Nephron progenitor cell (in vitro differentiated cells): ENCODE data around the gene GAMT.
"Not testable (repeated sequence)": the region's sequence is repeated elsewhere in the genome, so short reads cannot be mapped to it uniquely, and the experiment has no call there.

Experiments used
- DNase-seq: peaks from one replicate; pipeline ENCODE4 v3.0.0; 2021
- H3K27ac Mint-ChIP-seq: 2 replicates; pipeline ENCODE4 v1.8.0; 2021; ENCODE audit warnings: mild to moderate bottlenecking, moderate library complexity, mixed read lengths
- H3K27me3 Mint-ChIP-seq: 2 replicates; pipeline ENCODE4 v1.8.0; 2021; ENCODE audit warnings: mild to moderate bottlenecking, low read depth, mixed read lengths; ENCODE audit not compliant: poor library complexity
- H3K36me3 Mint-ChIP-seq: 2 replicates; pipeline ENCODE4 v1.8.0; 2021; ENCODE audit warnings: low read depth, mixed read lengths
- H3K4me1 Mint-ChIP-seq: 2 replicates; pipeline ENCODE4 v1.8.0; 2021; ENCODE audit warnings: mixed read lengths
- H3K4me3 Mint-ChIP-seq: 2 replicates; pipeline ENCODE4 v1.8.0; 2021; ENCODE audit warnings: mild to moderate bottlenecking, moderate library complexity, mixed read lengths
- H3K9me3 Mint-ChIP-seq: 2 replicates; pipeline ENCODE4 v1.8.0; 2021; ENCODE audit warnings: mild to moderate bottlenecking, moderate library complexity, mixed read lengths
- TF ChIP-seq, protein P1 (sequence below): fragments of 200-600 bp; sonication (generic); IDR thresholded peaks from 2 replicates; pipeline ENCODE4 v1.5.0; 2021; ENCODE audit warnings: antibody characterized with exemption

The GAMT gene

DNA sequence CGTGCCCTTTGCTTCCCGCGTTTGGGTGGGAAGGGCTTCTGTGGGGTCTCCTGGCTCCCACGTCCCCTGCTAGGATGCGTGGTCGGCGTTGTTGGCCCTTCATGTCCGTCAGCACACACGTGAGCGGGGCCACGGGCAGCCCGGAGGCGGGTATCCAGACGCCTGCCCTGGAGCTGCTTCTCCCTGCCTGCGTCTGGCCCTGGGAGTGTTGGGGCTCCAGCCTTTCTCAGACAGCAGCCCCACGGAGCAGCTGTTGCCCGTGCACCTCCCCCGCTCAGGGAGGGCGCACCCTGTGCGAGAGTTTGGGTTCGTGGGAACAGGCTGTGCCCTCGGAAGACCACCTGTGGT, 20.6 kb upstream of the GAMT start:
- H3K27me3 Mint-ChIP-seq = no peaks in the 10 kb centered on the region
- H3K36me3 Mint-ChIP-seq = peaks cover 35% of the 10 kb centered on the region
- H3K4me1 Mint-ChIP-seq = peaks cover 85% of the 10 kb centered on the region
- H3K9me3 Mint-ChIP-seq = no peaks in the 10 kb centered on the region
- H3K27ac Mint-ChIP-seq = peak overlapping the region; percentile 97
- peak overlapping the region; percentile 60 for H3K4me3 Mint-ChIP-seq
- TF ChIP-seq, protein P1, sequence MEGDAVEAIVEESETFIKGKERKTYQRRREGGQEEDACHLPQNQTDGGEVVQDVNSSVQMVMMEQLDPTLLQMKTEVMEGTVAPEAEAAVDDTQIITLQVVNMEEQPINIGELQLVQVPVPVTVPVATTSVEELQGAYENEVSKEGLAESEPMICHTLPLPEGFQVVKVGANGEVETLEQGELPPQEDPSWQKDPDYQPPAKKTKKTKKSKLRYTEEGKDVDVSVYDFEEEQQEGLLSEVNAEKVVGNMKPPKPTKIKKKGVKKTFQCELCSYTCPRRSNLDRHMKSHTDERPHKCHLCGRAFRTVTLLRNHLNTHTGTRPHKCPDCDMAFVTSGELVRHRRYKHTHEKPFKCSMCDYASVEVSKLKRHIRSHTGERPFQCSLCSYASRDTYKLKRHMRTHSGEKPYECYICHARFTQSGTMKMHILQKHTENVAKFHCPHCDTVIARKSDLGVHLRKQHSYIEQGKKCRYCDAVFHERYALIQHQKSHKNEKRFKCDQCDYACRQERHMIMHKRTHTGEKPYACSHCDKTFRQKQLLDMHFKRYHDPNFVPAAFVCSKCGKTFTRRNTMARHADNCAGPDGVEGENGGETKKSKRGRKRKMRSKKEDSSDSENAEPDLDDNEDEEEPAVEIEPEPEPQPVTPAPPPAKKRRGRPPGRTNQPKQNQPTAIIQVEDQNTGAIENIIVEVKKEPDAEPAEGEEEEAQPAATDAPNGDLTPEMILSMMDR = no peak
- no peak for DNase-seq

DNA sequence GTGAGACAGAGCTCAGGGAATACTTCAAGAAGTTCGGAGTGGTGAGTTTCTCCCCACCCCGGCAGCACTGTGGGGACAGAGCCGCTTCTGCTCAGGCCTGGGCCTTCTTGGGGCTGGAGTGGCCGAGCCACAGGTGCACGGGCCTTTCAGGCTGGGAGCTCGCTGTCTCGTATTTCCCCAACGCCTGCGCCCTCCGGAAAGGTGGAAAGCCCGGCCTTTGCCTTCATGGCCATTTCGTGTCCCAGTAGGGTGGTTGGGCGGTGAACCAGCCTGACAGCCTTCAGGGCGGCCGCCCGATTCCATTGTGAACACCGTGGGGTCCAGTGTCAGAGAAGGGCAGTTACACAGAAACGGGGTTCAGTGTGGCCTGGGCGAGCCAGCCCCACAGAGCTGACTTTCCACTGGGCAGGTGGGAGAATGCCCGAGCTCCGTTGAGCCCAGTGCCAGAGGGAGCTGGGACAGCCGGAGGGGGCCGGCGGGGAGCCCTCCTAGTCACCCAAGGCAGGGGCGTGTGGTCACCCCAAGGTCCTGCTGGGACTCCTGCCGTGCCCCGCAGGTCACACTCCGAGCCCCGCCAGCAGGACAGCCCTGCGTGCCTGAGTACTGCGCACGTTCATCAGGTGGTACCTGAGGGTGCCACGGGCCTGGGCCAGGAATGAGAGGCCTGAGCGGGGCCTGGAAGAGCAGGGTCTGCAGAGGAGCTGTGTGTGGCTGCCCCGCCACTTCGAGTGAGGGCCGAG, 20.0 kb upstream of the GAMT start:
- Mint-ChIP-seq H3K9me3 (no peaks in the 10 kb centered on the region), H3K27ac (peak overlapping the region; percentile 94), H3K4me1 (peaks cover 85% of the 10 kb centered on the region), H3K27me3 (no peaks in the 10 kb centered on the region), H3K36me3 (peaks cover 35% of the 10 kb centered on the region), H3K4me3 (peak overlapping the region; percentile 54)
- TF ChIP-seq, protein P1 = no peak
- no peak for DNase-seq

DNA sequence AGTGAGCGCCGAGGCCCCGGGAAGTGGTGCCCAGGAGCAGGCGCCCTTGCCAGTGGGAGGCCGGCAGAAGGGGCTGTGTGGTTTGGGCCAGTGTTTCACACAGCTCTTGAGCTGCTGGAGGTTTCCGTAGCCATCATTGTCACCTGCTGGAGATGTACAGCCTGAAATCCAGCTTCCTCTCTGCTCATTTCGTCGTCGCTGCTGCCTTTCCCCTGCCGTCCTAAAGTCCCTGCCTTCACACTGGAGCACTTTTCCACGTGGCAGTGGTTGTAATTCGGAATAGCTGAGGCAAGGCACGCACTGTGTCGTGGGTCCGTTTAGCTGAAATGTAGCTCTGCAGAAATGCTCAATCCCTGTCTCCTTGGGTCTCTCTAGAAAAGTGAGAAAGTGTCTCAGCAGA, 19.2 kb upstream of the GAMT start:
- no peak for DNase-seq
- H3K36me3 Mint-ChIP-seq = peaks cover 31% of the 10 kb centered on the region
- peak overlapping the region; percentile 94 for H3K27ac Mint-ChIP-seq
- peaks cover 85% of the 10 kb centered on the region for H3K4me1 Mint-ChIP-seq
- H3K27me3 Mint-ChIP-seq = no peaks in the 10 kb centered on the region
- no peaks in the 10 kb centered on the region for H3K9me3 Mint-ChIP-seq
- H3K4me3 Mint-ChIP-seq = peak overlapping the region; percentile 54
- TF ChIP-seq, protein P1 = no peak

DNA sequence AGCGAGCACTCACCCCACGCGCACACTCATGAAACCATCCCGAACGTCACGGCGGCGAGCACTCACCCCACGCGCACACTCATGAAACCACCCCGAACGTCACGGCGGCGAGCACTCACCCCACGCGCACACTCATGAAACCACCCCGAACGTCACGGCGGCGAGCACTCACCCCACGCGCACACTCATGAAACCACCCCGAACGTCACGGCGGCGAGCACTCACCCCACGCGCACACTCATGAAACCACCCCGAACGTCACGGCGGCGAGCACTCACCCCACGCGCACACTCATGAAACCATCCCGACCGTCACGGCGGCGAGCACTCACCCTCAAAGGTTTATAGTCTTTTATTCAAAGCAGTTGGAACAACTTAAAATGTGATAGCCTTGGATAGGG, 18.7 kb upstream of the GAMT start:
- H3K27me3 Mint-ChIP-seq, H3K27ac Mint-ChIP-seq, H3K4me3 Mint-ChIP-seq, H3K9me3 Mint-ChIP-seq, DNase-seq: not testable (repeated sequence)
- H3K36me3 Mint-ChIP-seq = peaks cover 31% of the 10 kb centered on the region
- H3K4me1 Mint-ChIP-seq = peaks cover 85% of the 10 kb centered on the region

DNA sequence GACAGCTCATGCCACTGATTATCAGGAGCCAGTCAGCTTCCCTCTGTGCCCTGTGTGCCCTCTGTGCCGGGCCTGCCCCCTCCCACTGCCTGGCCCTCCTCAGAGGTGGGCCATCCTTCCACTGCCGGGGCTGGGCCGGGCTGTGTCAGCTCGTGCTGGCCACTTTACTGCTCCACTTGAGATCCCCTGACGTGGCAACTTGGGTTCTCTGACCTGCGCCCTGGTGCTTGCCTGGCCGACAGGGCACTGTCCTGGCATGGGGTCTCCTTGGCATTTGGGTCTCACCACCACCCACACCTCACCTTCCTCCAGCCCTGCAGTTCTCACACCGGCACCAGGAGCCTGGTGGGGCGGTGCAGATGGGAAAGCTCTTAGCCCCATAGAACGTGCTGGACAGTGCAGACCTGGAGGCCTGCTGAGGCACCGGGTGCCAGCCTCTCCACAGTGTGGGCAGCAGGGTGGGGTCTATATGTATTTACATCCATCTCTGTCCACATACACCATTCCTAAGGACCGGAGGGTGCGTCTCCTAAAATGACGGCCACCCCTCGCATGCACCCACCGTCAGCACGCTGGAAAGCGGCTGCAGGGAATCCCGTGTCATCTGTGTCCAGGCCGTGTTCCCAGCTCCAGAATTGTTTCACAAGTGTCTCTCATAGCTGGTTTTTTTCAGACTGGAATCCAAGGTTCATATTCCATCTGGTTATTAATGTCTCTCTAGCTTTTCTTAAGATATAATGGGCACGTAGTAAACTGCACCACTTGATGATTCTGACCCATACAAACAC, 17.8 kb upstream of the GAMT start:
- Mint-ChIP-seq H3K27me3 (no peaks in the 10 kb centered on the region), H3K27ac (peak overlapping the region; percentile 23), H3K9me3 (no peaks in the 10 kb centered on the region), H3K4me3 (no peak overlapping the region), H3K36me3 (peaks cover 31% of the 10 kb centered on the region), H3K4me1 (peaks cover 79% of the 10 kb centered on the region)
- no peak for DNase-seq
- TF ChIP-seq, protein P1 = no peak

DNA sequence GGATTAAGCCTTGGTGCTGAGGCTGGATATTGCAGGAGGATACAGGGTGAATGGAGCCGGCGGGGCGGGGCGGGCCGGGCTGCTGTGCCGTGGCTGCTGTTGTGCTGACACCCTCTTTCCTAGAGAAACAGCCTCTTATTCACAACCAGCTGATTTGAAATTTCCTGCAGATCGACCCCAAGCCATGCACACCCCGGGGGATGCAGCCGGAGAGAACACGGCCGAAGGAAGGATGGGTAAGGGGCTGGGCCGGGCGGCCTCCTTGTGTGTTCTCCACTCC, 17.1 kb upstream of the GAMT start:
- Mint-ChIP-seq H3K4me1 (peaks cover 75% of the 10 kb centered on the region), H3K36me3 (peaks cover 32% of the 10 kb centered on the region), H3K27ac (no peak overlapping the region), H3K27me3 (no peaks in the 10 kb centered on the region), H3K4me3 (no peak overlapping the region), H3K9me3 (no peaks in the 10 kb centered on the region)
- no peak for DNase-seq
- TF ChIP-seq, protein P1 = no peak
